GM23338 (cell line): ENCODE measurements around the gene CCL8.

Source experiments
- CREB1 ChIP-seq: fragments of 250-450 bp; sonication (Bioruptor Pico); IDR thresholded peaks from 2 replicates; pipeline ENCODE4 v1.5.0; 2020; ENCODE audit warnings: low read depth, mild to moderate bottlenecking, moderate library complexity
- EZH2 ChIP-seq: fragments of 200-600 bp; sonication (generic); IDR thresholded peaks from one replicate; pipeline ENCODE4 v1.8.0; 2017; ENCODE audit warnings: antibody characterized with exemption, mild to moderate bottlenecking, low read depth; ENCODE audit not compliant: unreplicated experiment
- EZH2phosphoT487 ChIP-seq: fragments of 200-600 bp; sonication (generic); IDR thresholded peaks from one replicate; pipeline ENCODE4 v1.8.1; 2018; ENCODE audit warnings: antibody characterized with exemption; ENCODE audit not compliant: unreplicated experiment
- JUNB ChIP-seq: IDR thresholded peaks from one replicate; pipeline ENCODE4 v1.6.1; 2016; ENCODE audit warnings: antibody characterized with exemption; ENCODE audit not compliant: unreplicated experiment
- NANOG ChIP-seq: IDR thresholded peaks from 2 replicates; pipeline ENCODE4 v1.6.1; 2016; ENCODE audit warnings: antibody characterized with exemption, borderline replicate concordance
- POLR2AphosphoS5 ChIP-seq: IDR thresholded peaks from 2 replicates; pipeline ENCODE4 v1.6.1; 2016; ENCODE audit warnings: antibody characterized with exemption, low read depth
- ZNF114 ChIP-seq: fragments of 250-450 bp; sonication (Bioruptor Pico); IDR thresholded peaks from 2 replicates; pipeline ENCODE4 v1.5.0; 2020; ENCODE audit warnings: mild to moderate bottlenecking, moderate library complexity
- ZNF331 ChIP-seq: fragments of 250-450 bp; sonication (Bioruptor Pico); IDR thresholded peaks from 2 replicates; pipeline ENCODE4 v1.5.0; 2020; ENCODE audit warnings: low read depth, mild to moderate bottlenecking, moderate library complexity
- TF ChIP-seq, protein P1 (sequence below), 2 experiments: fragments of 200-600 bp in 1 of 2; sonication (generic) in 1 of 2; conservative IDR thresholded peaks; 2 replicates each; pipeline versions ENCODE4 v1.5.1 to v1.6.1; 2016 to 2017; ENCODE audit warnings: antibody characterized with exemption in 2 of 2, low read depth in 2 of 2, mild to moderate bottlenecking in 2 of 2, moderate library complexity in 1 of 2
- TF ChIP-seq, protein P2 (sequence below): IDR thresholded peaks from one replicate; pipeline ENCODE4 v1.6.1; 2018; ENCODE audit warnings: antibody characterized with exemption; ENCODE audit not compliant: unreplicated experiment
- TF ChIP-seq, protein P3 (sequence below): IDR thresholded peaks from 2 replicates; pipeline ENCODE4 v1.6.1; 2016; ENCODE audit warnings: antibody characterized with exemption

DNA sequence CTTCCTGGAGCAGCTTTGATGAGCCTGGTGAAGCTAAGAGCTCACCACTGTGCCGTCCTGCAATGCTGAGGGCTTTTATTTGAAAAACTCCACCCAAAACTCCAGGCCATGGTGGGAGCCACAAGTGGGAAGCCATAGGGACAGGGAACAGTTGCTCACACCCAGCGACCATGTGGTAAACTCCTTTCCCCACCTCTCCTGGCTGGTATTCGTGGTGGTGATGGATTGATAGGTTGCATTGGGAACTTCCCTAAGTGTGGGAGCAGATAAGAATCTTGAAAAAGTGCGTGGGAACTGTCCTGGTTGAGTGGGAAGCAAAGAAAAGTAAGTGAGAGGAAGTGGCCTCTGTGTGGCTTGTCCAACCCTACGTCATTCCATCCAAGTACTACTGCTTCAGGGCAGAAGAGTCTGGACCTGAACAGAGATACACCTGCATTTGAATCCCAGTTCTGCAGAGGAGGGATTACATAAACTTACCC, 44.0 kb downstream of the CCL8 start, which contains the start of gene CCL1:
- TF ChIP-seq, protein P1, sequence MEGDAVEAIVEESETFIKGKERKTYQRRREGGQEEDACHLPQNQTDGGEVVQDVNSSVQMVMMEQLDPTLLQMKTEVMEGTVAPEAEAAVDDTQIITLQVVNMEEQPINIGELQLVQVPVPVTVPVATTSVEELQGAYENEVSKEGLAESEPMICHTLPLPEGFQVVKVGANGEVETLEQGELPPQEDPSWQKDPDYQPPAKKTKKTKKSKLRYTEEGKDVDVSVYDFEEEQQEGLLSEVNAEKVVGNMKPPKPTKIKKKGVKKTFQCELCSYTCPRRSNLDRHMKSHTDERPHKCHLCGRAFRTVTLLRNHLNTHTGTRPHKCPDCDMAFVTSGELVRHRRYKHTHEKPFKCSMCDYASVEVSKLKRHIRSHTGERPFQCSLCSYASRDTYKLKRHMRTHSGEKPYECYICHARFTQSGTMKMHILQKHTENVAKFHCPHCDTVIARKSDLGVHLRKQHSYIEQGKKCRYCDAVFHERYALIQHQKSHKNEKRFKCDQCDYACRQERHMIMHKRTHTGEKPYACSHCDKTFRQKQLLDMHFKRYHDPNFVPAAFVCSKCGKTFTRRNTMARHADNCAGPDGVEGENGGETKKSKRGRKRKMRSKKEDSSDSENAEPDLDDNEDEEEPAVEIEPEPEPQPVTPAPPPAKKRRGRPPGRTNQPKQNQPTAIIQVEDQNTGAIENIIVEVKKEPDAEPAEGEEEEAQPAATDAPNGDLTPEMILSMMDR (conservative IDR thresholded peaks at IDR 0.05; ENCODE audit: low read depth in 2 of 2) = no peak
- TF ChIP-seq POLR2AphosphoS5 (no peak), EZH2 (no peak), EZH2phosphoT487 (no peak), CREB1 (CRISPR knock-in tag) (no peak), NANOG (no peak), ZNF331 (no peak), JUNB (no peak), ZNF114 (no peak)
- TF ChIP-seq, protein P2, sequence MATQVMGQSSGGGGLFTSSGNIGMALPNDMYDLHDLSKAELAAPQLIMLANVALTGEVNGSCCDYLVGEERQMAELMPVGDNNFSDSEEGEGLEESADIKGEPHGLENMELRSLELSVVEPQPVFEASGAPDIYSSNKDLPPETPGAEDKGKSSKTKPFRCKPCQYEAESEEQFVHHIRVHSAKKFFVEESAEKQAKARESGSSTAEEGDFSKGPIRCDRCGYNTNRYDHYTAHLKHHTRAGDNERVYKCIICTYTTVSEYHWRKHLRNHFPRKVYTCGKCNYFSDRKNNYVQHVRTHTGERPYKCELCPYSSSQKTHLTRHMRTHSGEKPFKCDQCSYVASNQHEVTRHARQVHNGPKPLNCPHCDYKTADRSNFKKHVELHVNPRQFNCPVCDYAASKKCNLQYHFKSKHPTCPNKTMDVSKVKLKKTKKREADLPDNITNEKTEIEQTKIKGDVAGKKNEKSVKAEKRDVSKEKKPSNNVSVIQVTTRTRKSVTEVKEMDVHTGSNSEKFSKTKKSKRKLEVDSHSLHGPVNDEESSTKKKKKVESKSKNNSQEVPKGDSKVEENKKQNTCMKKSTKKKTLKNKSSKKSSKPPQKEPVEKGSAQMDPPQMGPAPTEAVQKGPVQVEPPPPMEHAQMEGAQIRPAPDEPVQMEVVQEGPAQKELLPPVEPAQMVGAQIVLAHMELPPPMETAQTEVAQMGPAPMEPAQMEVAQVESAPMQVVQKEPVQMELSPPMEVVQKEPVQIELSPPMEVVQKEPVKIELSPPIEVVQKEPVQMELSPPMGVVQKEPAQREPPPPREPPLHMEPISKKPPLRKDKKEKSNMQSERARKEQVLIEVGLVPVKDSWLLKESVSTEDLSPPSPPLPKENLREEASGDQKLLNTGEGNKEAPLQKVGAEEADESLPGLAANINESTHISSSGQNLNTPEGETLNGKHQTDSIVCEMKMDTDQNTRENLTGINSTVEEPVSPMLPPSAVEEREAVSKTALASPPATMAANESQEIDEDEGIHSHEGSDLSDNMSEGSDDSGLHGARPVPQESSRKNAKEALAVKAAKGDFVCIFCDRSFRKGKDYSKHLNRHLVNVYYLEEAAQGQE = no peak
- TF ChIP-seq, protein P3, sequence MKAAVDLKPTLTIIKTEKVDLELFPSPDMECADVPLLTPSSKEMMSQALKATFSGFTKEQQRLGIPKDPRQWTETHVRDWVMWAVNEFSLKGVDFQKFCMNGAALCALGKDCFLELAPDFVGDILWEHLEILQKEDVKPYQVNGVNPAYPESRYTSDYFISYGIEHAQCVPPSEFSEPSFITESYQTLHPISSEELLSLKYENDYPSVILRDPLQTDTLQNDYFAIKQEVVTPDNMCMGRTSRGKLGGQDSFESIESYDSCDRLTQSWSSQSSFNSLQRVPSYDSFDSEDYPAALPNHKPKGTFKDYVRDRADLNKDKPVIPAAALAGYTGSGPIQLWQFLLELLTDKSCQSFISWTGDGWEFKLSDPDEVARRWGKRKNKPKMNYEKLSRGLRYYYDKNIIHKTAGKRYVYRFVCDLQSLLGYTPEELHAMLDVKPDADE = no peak
